Neural cell (in vitro differentiated cells): ENCODE measurements around the gene STIM1.

Experiments used
- EP300 ChIP-seq: fragments of 450-650 bp; conservative IDR thresholded peaks from 2 replicates; pipeline ENCODE4 v1.6.1; 2014; ENCODE audit warnings: antibody characterized with exemption, mild to moderate bottlenecking, moderate library complexity; ENCODE audit not compliant: poor library complexity, severe bottlenecking
- EZH2 ChIP-seq: fragments of 200-600, 300-800 bp; shearing (Covaris generic), sonication (generic); IDR thresholded peaks from 2 replicates; pipeline ENCODE4 v1.6.1; 2014; ENCODE audit warnings: antibody characterized with exemption, low read length, borderline replicate concordance, mild to moderate bottlenecking; ENCODE audit not compliant: insufficient read depth, poor library complexity, severe bottlenecking
- MXI1 ChIP-seq: fragments of 450-650 bp; conservative IDR thresholded peaks from 2 replicates; pipeline ENCODE4 v1.6.1; 2014; ENCODE audit warnings: antibody characterized with exemption, mild to moderate bottlenecking; ENCODE audit not compliant: poor library complexity, severe bottlenecking
- POLR2AphosphoS5 ChIP-seq: IDR thresholded peaks from 2 replicates; pipeline ENCODE4 v1.6.1; 2012
- RAD21 ChIP-seq: fragments of 450-650 bp; conservative IDR thresholded peaks from 2 replicates; pipeline ENCODE4 v1.6.1; 2014; ENCODE audit warnings: antibody characterized with exemption, mild to moderate bottlenecking, moderate library complexity
- TF ChIP-seq, protein P1 (sequence below): fragments of 450-650 bp; IDR thresholded peaks from 2 replicates; pipeline ENCODE4 v1.5.1; 2014; ENCODE audit warnings: antibody characterized with exemption, mild to moderate bottlenecking, moderate library complexity; ENCODE audit not compliant: poor library complexity, severe bottlenecking
- TF ChIP-seq, protein P2 (sequence below): IDR thresholded peaks from 2 replicates; pipeline ENCODE4 v1.6.1; 2012; ENCODE audit warnings: borderline replicate concordance

DNA sequence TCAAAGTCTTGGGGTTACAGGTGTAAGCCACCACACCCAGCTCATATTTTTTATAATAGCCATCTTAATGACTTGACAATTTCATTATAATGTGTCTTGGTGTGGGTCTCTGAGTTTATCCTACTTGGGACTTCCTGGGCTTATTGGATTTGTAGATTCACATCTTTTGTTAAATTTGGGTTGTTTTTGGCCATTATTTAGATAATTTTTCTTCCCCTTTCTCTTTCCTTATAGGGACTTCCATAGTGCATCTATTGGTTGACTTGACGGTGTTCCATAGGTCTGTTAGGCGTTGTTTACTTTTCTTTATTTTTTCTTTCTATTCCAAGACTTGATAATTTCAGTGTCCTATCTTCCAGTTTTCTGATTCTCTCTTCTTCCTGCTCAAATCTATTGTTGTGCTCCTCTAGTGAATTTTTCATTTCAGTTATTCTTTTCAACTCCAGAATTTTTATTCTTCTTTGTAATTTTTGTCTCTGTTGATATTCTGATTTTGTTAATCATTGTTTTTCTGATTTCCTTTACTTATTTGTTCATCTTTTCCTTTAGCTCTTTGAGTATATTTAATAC lies 284.7 kb downstream of the STIM1 start:
- TF ChIP-seq, protein P1, sequence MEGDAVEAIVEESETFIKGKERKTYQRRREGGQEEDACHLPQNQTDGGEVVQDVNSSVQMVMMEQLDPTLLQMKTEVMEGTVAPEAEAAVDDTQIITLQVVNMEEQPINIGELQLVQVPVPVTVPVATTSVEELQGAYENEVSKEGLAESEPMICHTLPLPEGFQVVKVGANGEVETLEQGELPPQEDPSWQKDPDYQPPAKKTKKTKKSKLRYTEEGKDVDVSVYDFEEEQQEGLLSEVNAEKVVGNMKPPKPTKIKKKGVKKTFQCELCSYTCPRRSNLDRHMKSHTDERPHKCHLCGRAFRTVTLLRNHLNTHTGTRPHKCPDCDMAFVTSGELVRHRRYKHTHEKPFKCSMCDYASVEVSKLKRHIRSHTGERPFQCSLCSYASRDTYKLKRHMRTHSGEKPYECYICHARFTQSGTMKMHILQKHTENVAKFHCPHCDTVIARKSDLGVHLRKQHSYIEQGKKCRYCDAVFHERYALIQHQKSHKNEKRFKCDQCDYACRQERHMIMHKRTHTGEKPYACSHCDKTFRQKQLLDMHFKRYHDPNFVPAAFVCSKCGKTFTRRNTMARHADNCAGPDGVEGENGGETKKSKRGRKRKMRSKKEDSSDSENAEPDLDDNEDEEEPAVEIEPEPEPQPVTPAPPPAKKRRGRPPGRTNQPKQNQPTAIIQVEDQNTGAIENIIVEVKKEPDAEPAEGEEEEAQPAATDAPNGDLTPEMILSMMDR: no peak
- TF ChIP-seq, protein P2, sequence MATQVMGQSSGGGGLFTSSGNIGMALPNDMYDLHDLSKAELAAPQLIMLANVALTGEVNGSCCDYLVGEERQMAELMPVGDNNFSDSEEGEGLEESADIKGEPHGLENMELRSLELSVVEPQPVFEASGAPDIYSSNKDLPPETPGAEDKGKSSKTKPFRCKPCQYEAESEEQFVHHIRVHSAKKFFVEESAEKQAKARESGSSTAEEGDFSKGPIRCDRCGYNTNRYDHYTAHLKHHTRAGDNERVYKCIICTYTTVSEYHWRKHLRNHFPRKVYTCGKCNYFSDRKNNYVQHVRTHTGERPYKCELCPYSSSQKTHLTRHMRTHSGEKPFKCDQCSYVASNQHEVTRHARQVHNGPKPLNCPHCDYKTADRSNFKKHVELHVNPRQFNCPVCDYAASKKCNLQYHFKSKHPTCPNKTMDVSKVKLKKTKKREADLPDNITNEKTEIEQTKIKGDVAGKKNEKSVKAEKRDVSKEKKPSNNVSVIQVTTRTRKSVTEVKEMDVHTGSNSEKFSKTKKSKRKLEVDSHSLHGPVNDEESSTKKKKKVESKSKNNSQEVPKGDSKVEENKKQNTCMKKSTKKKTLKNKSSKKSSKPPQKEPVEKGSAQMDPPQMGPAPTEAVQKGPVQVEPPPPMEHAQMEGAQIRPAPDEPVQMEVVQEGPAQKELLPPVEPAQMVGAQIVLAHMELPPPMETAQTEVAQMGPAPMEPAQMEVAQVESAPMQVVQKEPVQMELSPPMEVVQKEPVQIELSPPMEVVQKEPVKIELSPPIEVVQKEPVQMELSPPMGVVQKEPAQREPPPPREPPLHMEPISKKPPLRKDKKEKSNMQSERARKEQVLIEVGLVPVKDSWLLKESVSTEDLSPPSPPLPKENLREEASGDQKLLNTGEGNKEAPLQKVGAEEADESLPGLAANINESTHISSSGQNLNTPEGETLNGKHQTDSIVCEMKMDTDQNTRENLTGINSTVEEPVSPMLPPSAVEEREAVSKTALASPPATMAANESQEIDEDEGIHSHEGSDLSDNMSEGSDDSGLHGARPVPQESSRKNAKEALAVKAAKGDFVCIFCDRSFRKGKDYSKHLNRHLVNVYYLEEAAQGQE: no peak
- TF ChIP-seq POLR2AphosphoS5: no peak
- TF ChIP-seq MXI1: no peak
- no peak for TF ChIP-seq EZH2
- no peak for TF ChIP-seq RAD21
- no peak for TF ChIP-seq EP300
